Stimulated activated naive CD4-positive, alpha-beta T cell treated with Interleukin-2 at 50 U/mL for 16 hours (primary cell): Measurements from ENCODE around the gene IQGAP2.
"Not testable (repeated sequence)": the region's sequence is repeated elsewhere in the genome, so short reads cannot be mapped to it uniquely, and the experiment has no call there.

Experiments
- DNase-seq: peaks from one replicate; lab custom pipeline; 2025; lab: John Stamatoyannopoulos, UW

Gene IQGAP2

DNA sequence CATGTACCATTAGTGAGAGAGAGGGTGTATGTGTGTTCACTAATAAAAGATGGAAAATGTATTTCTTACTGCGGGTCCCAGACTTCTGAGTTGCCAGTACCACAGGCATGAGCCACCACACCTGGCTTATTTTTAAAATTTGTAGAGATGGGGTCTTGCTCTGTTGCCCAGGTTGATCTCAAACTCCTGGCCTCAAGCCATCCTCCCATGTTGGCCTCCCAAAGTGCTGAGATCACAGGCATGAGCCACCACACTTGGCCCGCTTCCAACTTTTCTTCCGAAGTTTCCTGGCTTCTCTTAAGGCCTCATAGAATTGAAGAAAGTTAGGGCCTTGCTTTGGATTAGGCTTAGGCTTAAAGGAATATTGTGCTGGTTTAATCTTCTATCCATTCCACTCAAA lies 260.5 kb downstream of the IQGAP2 start:
- no peak for DNase-seq

DNA sequence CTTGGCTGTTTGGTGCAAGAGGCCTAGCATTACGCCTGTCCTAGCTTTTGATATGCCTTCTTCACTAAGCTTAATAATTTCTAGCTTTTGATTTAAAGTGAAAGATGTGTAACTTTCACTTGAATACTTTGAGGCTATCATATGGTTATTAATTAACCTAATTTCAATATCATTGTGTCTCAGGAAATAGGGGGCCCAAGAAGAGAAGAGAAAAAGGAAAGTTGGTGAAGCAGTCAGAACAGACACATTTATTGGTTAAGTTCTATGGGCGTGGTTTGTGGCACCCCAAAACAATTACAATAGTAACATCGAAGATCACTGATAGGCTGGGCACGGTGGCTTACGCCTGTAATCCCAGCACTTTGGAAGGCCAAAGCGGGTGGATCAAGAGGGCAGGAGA lies 261.0 kb downstream of the IQGAP2 start:
- no peak for DNase-seq

DNA sequence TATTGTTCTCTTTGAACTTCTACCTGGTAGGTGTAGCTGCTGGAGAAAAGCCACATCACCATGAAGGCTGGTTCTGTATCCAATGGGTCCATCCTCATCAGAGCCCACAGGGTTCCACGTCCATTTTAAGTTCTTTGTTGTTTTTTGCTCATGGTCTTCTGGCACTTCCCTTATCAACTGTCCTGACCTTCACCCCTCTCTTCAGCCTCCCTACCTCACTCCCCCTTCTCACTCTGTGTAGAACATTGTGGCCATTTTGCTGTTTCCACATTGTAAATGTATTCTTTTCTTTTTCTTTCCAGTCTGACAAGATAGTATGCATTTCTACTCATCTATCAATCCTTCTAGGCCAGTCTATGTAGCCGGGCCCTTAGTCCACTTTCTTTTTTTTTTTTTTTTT lies 264.4 kb downstream of the IQGAP2 start:
- no peak for DNase-seq

DNA sequence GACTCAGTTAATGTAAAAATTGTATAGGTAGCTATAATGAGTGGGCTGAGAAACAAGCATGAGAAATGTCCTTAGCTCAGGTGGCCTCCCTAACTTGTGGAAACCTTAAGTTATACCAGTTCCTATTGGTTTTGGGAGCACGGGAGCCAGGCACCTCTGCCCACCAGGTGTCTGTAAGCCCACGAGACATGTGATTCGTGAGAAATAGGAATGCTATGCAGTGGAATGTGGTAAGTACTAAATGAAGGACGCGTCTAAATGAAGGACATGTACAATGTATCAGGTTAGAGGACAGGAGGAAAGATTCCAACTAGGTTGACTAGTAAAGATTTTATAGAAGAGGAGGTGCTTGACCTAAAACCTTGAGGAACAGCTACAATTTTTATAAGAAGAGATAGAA lies 266.2 kb downstream of the IQGAP2 start:
- no peak for DNase-seq

DNA sequence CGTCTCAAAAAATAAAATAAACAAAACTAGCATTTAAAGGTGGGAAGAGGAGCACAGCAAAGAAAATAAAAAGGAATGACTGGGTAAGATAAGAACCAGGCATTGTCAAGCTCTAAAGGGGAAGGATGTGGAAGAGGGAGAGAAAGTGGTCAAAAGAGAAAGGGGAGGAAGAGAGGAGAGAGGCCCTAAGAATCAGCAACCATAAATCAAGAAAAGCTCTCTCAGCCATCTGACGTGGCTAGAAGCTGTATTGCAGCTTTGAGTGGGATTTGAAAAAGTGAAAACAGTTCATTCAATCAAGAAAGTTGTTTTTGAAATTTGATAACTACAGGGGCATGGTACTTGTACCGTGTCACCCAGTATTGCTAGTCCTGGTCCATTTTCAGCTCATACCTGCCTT lies 267.4 kb downstream of the IQGAP2 start:
- no peak for DNase-seq

DNA sequence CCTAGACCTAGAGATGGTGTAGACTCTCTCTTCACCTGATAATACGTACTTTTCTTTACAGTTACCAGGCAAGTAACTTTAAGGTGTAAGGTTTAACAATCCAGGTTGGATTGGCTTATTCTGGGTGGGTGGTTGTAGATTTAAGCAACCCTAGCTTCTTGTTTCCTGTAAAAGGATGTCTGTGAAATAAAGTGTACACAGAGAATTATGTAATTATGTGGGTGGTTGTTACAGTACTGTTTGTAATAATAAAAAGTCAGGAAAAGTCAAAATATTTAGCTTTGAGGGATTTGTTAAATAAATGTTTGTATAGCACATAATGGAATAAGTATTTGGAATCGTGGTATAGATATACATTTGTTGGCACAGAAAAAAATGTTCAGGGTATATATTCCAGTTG lies 269.2 kb downstream of the IQGAP2 start:
- no peak for DNase-seq

DNA sequence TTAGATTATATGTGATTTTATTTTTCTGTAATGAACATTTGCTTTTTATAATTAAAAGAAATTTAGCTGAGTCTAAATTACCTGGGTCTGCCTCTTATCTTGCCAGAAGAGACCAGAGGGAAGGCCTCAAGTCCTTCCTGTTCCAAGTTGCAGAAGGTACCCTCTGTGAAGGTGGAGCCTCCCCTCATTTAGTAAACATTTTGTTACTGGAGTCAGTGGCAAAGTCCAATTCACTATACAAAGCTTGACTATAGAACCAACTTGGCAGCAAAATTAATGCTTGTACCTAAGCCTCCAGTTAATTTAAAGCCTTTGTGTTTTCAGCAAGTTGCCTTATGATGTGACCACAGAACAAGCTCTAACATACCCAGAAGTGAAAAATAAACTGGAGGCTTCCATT lies 270.0 kb downstream of the IQGAP2 start:
- no peak for DNase-seq

DNA sequence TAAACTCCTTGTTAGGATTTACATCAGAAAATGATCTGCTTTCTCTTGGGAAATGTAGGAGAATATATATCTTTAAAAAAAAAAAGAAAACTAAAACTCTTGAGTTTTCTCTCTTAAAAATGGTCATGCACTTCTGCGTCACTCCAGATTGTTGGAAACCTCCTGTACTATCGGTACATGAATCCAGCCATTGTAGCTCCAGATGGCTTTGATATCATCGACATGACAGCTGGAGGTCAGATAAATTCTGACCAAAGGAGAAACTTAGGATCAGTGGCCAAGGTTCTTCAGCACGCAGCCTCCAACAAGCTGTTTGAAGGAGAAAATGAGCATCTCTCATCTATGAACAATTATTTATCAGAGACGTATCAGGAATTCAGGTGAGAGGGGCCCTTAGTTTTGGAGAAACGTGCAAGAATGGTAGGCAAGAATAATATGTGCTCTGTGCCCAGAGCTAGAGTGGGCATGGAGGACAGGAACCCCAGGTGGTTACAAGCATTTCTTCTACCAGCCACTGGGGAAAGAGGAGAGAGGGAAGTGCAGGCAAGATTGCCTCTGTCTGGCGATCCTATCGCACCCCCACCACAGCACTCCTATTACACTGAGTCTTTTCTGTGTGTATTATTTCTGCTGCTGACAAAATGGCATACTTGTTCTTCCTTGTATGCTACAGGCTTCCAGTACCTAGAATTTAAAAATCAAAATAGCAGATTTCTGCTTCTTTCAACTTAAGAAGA lies 271.4 kb downstream of the IQGAP2 start:
- no peak for DNase-seq

DNA sequence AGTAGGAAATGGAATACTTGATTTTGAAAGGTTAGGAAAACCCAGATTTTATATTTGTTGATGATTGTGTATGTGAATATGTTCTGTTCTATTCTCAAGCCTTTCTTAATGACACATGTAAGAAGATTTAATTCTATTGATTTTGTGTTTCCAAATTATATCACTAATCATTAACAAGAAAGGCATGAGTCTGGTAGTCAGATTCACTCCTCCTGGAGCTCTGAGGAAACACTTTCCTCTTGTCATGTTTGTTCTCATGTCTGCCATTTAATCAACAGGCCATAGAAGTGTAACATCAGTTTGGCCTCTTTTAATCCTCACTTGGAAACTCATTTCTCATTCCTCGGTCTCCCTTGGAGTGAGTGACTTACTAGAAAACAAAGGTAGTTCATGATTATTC lies 272.3 kb downstream of the IQGAP2 start:
- no peak for DNase-seq

DNA sequence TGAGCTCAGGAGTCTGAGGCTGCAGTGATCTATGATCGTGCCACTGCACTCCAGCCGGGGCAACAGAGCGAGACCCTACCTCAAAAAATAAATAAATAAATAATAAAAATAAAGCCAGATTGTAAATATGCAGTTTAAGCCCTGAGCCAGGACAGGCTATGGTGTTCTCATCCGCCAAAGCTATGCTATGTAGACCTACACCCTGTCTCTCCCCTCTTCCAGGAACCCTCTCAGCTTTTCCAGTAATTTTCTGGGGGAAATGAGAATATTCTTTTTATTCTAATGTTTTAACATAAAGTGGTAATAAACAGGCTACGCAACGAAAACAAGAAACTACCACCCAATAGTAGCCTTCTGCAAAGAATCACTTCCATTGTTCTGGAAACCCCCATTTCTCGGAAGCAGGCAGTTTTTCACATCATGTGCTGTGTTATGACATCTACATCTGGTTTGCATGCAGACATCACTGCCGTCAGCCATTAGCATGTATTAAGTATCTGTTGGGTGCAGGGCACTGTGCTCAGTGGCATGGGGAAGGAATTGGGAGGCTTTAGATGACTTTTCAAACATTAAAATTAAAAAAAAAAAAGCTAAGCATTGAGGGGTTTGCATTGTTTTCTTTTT lies 274.9 kb downstream of the IQGAP2 start:
- DNase-seq = no peak

DNA sequence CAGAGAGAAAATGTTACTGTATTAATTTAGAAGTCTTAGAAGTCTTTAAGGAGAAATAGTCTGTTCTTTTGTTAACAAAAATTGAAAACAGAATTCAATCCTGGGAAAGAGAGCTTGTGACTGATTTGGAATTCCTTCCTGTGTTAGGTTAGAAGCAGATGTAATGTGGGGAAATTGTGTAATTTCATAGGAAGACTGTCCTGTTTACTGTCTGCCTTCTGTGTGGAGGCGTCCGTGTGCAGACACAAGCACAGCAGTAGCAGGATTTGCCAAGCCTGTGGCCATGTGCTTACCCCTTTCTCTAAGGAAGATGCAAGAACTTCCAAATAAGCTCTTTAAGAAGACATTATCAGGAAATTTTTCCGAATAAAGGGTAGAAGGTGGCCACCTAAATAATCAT lies 276.1 kb downstream of the IQGAP2 start:
- no peak for DNase-seq

DNA sequence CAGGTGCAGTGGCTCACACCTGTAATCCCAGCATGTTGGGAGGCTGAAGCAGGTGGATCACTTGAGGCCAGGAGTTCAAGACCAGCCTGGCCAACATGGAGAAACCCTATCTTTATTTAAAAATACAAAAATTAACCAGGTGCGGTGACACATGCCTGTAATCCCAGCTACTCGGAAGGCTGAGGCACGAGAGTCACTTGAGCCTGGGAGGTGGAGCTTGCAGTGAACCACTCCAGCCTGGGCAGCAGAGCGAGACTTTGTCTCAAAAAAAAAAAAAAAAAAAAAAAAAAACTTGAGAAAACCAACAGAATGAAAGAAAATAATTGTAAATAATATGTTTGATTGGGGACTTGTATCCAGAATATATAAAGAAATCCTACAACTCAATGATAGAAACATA lies 277.7 kb downstream of the IQGAP2 start:
- not testable (repeated sequence) for DNase-seq

DNA sequence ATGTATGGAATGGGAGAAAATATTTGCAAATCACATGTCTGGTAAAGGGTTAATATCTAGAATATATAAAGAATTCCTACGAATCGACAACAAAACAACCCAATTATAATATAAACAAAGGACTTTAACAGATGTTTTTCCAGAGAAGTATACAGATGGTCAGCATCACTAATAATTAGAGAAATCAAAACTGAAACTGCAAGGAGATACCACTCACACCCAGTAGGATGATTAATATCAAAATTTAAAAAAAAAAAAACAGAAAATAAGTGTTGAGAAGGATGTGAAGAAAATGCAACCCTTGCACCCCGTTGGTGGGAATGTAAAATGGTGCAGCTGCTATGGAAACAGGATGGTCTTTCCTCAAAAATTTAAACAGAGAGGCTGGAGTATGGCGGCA lies 278.2 kb downstream of the IQGAP2 start:
- DNase-seq = no peak

DNA sequence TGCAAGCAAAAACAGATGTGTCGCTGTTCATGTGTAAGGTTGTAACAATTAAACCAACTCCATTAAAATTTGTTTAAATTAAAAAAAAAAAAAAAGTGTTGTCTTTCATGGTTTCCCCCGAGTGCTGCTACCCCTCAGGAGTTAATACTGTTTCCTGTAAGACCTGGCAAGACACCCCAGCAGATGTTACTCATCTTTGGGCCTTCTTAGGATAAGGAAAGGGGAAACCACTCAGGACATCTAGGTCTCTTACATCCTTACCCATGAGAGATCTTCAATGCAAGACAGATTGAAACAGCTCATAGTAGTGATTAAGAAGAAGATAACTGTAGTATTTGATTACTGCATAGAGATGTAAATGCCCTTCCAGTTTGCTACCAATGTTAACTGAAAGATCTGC lies 279.3 kb downstream of the IQGAP2 start:
- no peak for DNase-seq

DNA sequence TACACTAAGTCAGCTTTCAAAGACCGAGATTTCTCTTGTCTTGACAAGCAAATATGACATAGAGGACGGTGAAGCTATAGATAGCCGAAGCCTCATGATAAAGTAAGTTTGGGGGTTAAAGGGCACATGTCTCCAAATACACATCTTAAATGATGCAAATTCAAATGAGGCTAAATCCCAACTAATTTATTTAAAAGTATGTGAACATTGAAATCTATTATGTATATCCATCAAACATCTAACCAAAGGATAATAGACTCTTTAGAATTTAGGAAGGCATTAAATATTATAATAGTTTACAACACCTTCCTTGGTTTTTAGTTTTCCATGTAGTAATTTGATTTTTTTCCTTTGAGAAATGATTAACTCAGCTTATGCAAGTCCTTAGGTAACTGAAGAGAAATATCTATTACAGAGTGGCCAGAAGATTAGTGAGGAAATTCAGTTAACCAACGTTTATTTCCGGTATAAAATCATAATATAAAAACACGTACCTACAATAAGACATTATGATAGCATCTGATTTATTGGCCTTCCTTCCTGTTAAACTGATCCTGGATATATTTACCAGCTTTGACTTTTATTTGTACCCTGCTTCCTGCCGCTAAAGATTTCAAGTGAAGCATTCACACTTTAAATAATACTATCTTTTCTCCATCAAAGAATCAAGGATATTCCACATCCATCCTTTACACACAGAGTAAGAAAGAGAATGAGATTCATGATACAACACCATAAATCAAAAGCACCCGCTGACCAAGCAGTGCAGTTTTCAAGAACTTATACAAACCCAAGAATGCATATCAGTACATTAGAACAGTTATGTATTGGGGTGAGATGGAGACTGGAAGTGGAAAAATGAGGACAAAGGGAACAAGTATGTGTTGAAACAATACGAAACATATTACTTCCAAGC lies 281.0 kb downstream of the IQGAP2 start:
- DNase-seq = no peak

DNA sequence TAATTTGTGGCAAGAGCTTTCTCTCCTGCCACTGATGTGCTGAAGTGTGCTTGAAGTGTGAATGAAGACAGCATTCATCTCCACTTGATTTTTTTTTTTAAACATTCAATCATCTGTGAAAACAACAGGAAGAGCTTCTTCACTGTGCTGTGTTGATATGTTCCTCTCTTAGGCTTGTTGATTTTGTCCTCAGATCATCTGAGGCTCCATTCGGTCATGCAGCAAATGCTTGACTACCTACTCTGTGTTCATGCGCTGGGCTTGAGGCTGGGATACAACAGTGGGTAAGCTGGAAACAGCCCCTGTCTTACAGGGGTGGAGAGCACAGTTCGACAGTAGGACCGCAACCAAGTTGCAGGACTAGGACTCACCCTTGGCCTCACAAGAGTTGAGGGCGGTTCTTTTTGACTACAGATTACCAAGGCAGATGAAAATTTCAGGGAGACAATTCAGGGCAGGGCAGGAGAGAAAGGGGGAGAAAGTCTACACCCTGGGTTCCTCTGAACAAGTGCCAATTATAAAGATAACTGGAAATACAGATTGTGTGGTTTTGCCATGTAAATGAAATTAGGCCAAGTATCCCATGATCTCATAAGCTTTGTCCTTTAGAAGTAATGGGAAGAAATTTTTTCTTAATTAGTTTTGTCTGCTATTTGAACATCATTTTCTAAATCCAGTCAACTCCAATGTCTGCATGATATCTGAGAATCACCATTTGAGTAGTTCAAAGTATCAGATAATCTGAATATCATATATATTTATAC lies 281.9 kb downstream of the IQGAP2 start:
- DNase-seq = no peak

DNA sequence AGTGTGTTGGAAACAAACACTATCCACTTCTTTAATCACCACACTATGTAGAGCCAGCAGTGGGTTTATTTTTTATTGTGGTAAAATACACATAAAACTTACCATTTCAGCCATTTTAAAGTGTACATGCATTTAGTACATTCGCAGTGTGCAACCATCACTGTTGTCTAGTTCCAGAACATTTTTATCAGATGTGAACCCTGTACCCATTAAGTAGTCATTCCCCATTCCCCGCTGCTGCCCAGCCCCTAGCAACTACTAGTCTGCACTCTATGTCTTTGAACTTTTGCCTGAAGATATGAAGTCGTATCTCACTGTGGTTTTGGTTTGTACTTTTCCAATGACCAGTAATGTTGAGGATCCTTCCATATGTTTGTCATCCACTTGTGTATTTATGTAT lies 282.6 kb downstream of the IQGAP2 start:
- no peak for DNase-seq

DNA sequence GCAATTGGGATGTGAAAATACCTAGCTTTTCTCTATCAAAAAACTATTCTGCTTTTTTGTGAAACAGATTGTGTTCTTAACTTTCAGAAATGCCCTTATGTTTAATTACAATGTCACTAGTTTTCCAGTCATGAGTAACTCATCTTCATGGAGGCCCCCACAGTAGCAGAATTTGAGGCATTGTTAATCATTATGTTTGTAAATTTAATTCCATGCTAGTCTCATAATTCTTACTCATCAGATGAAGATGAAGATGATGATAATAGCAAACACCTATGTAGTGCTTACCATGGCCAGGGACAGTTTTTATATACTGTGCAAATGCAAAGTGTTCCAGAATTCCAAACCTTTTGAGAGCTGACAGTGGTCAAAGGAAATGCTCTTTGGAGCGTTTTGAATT lies 285.1 kb downstream of the IQGAP2 start:
- DNase-seq = no peak

DNA sequence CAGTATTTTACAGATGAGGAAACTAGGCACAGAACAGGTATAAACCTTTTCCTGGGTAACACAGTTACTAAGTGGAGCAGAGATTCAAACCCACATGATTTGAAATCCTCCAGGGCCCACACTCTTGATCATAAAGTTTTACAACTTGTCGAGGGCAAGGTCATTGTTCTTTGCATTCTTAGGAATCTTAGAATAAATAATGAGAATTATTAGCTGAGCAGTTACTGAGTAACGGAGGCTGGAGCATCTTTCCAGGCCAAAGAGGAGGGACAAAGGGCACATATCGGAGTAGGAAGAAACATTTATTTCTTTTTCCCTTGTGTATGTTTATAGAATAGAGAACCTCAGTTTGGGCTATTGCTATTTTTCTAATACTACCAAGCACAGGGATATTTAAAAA lies 285.8 kb downstream of the IQGAP2 start:
- DNase-seq = no peak

DNA sequence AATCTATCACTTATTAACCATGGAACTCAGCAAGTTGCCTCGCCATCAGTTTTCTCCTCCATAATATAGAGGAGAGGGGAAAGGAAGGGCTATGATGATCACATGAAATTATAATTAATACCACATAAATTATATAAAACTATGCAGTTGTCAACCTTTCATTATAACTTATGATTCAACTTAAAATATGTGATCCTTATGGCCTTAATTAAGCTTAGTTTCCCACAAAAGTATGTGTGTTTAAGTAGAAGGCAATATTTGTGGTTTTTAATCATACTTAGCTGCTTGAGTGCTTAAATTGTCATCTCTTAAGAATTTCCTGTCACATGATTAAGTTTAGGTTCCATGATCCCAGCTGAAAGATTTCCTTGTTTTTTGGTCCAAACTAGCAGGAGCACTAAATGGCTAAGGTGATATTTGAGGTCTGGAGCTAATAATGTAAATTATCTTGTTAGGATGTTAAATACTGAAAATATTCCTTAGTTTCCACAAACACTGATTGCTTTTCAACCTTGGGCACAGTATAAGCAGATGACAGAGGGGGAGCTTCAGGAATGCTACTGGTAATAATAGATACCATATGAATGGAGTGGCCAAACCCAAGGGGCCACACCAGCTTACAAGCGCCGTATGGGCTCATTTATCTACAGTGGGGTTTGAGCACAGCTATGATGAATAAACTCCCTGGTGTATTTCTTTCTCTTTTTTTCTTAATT lies 286.4 kb downstream of the IQGAP2 start:
- no peak for DNase-seq

DNA sequence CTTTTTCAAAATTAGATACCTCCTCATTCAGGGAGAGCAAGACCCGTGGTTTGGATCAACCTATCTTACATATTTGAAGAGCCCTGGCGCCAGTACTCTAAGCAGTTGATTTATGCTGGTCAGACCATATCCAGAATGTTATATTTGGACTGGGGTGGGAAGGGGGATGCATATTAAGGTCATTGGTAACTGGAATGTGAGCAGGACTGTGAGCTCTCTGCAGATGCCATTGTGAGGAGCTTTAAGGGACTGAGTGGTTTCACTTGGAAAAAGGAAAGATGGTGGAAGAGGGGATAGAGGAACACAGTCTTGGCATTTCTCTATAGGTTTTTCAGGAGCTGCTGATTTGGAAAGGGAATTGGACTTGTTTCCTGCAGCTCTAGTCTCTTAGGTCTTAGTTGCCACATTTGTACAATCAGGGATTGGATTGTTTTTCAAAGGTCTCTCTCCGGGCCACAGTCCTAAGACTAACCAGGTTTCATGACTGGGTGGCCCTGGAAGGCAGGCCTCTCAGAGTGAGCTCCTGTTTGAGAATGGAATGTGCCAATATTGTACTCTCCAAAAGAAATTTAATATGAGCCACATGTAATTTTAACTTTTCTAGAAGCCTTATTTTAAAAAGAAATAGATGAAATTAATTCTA lies 287.1 kb downstream of the IQGAP2 start:
- DNase-seq = no peak
